Measurements from ENCODE around the gene SLC9A9.

The SLC9A9 gene

DNA sequence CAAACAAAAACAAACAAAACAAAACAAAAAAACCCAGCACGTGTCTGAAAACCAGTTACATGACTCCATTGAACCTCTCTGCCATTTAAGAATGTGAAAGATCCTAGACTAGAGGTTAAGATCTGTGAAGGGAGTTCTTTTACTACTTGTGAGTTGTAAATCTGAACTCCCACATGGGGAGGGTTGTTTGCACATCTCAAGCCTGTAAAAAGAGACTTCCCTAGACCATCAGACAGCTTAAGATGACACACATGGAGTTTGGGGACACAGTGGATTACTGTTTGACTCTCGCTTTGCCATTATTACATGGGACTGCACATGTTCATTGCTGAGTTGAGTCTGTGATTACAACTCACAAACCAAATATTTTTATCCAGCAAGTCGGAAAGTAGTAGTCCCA lies 171.5 kb downstream of the SLC9A9 start:
- DNase-seq: no peak

DNA sequence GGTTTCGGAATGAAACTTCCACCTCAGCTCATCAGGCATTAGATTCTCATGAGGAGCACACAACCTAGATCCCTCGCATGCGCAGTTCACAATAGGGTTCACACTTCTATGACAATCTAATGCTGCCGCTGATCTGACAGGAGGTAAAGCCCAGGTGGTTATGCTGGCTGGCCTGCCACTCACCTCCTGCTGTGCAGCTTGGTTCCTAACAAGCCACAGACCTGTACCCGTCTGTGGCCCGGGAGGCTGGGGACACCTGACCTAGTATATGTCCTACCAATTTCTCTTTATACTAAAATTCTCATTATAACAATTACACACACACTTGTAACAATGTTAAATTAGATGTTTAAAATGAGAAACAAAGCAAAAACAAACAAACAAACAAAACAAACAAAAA lies 172.2 kb downstream of the SLC9A9 start:
- no peak for DNase-seq

DNA sequence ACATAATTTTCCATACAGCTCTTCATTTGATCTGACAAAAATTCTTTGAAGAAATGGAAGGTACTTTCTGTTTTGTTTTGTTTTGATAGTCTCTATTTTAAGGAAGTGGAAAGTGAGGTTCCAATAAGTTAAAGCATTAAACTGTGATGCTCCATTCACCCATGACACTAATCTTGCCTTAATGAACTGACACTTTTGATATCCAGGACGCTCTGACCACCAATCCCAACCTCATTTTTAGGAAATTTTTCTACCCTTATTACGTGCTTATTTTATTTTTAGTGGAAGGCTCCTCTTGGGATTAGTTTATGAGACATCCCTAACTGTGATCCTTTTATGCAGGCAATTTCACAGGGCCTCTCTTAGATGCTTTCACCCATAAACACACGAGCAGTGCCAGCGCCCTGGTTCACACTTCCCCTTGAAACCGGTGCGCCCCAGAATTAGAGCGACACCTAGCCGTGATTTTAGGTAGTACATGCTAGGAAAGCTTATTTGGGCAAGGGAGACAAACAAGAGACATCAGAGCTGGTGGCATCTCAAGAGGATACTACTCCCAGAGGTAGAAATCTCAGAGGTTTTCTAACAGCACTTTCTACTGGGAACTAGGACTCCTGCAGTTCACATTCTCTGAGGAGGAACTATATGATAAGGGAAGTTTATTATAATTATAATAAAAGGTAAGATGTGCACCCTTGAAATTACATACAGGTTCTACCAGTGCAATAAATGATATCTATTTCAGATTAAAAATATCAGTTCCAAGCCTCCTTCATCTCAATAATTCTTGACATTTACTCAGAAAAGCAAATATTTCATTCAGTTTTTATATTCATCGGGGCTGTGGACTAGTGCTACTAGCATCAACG lies 173.9 kb downstream of the SLC9A9 start:
- peak; percentile 60 for DNase-seq

DNA sequence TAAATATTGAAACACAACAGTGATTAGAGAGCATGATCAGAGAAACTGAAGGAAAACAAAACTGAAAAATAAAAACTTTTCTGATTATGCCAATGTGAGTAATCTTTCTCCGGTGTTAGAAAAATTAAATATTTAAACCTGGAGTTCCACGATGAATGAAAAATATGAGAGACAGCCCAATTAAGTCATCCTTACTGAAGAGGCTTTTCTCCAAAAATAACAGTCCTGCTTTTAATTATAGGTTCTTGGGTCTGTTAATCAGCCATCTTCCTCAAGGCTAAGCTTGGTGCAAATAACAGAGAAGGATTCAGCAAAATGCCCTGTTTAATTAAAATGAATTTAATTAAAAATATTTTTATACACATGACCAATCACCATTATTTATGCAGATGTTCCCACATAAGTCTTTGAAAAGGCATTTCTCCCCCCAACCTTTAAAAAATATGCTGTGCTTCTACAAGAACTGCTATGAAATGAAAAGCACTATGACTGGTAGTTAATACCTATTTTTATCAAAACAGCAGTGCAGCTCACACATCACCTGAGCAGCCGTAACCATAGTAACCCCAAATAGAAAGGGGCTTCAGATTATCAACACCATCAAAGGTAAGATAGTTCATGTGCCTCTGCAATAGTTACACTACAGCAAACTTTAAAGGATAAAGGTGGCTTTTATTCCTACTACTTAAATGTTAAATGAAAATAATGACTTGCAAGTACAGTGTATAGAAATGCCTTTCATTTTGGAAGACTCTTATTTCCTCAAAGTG lies 175.7 kb downstream of the SLC9A9 start:
- no peak for DNase-seq

DNA sequence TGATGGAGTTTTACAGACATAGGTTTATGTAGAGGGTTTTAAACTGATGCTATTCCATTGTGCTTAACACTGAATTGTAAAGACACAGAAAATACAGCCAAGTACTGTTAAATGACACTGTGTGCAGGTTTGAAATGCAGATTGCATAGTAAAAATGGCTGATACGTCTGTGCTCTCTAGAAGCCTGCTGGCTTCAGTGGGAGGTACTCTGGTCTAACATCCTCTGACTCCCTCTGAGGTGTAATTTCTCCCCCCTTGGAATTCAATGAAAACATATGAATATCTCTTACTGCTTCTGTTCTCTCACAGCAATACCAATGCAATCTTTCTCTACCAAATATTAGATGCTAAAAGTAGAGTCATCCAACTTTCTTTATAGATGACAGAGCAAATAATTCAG lies 176.6 kb downstream of the SLC9A9 start:
- DNase-seq: no peak

DNA sequence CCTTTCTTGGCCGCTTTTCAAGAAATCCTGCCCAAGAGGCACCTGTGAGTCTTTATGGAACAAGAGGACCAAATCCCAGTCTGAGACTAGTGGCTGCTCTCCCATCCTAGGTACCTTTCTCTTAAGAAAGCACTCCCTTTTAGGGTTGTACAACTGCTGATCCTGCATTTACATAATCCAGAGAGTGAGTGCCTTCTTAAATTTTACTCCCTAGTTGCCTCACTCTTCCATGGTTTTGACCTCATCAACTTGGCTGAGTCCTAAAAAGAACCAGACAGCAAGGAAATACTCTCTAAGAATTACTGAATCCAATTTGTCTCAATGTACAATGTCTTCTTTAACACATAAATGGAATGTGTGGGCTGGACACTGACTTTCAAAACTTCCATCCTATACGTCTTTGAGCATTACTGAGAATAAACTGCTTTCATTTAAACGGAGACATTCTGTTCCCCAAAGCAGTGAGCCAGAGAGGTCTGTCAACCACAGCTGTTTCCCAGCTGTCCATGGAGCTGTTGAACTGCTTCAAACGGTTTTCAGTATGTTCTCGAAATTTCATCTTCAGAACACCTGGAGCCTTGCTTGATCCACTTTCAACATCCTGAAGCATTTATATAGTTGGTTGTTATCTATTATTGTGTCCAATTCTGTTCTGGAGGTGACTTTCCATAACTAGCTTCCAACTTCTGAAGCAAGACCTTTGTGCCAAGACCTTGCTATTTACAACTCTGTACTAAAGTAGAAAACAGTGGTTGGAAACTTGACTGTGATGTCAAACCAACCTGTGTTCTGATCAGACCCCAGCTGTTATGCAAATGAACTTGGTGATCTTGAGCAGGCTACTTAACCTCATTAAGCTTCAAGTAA lies 179.1 kb downstream of the SLC9A9 start:
- DNase-seq: no peak

DNA sequence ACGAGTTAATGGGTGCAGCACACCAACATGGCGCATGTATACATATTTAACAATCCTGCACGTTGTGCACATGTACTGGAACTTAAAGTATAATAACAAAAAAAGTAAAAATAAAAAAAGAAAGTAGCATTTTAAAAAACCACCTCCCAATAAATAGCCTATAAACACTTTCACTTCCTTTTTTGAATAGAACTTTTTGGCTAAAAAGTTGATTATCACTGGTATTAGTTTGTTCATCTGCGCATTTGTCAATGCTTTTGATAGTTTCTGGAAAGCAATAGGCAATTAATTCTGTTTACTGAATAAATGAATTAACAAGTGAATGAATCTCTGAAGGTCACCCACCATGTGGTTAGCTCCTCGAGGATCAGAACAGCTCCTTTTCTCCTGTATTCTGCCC lies 179.9 kb downstream of the SLC9A9 start:
- DNase-seq: no peak

DNA sequence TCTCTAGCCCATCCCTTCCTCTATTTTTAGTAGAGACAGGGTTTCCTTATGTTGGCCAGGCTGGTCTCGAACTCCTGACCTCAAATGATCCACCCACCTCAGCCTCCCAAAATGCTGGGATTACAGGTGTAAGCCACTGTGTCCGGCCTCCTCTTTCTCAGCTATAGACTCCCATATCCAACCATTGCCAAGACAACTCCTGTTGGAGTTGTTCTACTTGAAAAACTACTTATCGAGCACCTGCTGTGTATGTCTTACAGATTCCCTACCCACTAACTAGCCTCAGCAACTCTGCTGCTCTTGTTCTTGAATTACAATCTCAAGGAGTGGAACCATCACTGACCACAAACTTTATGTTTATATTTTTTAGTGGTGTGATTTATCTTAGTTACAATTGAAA lies 186.6 kb downstream of the SLC9A9 start:
- DNase-seq: no peak

DNA sequence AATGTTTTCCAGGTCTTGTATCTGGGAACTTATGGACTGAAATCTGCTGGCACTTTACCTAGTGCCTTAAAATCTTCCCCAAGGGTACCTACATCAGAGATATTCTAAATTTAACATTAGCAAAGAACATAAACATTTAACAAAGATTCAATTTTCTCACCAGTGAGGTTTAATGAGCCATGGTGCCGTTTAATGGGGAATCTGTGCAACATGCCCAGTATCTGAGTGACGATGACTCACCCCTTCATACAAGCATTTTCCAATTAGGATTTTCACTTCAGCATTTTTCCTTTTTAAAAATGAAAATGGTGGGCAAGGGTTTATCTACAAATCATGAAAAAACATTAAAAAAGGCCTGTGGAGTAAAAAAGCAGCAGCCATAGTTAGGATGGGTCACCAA lies 189.4 kb downstream of the SLC9A9 start:
- DNase-seq: no peak

DNA sequence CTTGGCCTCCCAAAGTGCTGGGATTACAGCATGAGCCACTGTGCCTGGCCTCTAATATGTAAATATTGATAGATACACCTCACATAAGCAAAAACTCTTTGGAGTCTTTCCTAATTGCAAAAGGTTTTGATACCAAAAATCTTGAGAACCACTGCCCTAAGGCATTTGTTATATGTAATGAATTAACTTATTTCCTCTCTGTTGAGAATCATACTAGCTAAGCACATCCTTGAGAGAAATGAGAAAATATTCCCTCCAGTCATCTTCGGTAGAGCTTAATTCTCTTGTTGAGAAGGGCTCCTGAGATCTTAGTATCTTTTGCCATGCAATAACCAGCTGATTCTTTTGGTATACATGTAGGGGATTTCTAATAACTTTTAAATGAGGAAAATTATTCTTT lies 190.2 kb downstream of the SLC9A9 start:
- DNase-seq: no peak

DNA sequence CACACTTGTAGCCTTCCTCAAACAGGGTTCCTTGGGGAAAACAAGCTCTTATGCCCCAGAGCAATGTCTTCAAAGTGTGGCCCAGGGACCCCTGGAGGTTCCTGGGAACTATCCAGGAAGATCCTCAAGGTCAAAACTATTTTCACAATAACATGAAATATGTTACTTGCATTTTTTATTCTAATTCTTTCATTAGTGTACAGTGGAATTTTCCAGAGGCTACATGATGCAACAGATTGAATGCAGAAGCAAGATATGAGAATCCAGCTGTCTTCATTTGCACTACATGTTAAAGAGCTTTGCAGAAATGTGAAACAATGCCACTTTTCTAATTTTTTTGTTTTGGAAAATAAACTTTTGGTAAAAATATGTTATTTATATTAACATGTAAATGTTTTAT lies 190.9 kb downstream of the SLC9A9 start:
- no peak for DNase-seq

DNA sequence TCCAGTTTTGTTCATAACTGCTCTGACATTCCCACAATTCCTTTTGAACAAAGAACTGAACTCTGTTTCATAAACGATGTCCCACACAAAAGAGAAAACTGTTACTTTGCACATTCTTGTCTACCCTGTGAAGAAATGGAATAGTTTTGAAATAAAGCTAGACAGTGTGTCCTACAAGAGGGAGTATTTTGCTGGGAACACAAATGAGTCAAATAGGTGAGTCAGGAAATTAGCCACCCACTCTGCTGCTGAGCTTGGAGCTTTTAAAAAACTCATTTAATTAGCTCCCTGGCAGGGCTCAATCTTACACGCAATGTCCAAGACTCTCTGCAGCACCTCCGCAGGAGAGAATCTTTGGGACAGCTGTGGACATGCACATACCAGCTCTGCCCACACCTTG lies 193.4 kb downstream of the SLC9A9 start:
- DNase-seq: no peak

DNA sequence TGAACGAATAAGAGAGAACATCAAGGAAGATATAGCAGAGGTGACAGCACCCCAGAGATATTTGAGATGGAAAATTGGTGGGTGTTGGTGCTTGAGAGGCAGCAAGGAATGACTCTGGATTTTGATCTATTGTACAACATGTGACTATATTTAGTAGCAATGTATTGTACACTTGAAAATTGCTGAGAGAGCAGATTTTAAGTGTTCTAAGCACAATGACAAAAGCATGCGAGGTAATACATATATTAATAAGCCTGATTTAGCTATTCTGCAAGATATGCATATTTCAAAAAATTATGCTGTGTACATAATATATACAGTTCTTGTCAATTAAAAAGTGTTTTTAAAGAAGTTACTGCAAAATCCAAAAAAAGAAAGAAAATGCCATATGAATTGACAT lies 194.3 kb downstream of the SLC9A9 start:
- no peak for DNase-seq

DNA sequence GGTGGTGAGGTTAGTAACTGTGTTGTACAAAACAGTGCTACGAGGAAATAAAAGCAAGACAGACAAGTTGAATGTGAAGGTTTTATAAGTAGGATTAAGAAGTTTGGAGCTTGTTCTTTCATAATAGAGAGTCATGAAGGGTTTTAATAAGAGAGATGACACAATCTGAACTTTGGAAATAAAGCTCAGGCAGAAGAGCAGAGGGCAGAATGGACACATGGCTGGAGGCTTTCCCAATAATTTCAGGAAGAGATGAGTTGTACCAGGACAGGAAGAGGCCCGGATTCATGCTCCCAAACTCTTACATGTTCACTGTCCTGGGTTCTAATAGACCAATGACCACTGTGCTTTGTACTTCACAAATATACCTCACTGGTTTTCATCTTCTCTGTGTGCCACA lies 194.8 kb downstream of the SLC9A9 start:
- DNase-seq: no peak

DNA sequence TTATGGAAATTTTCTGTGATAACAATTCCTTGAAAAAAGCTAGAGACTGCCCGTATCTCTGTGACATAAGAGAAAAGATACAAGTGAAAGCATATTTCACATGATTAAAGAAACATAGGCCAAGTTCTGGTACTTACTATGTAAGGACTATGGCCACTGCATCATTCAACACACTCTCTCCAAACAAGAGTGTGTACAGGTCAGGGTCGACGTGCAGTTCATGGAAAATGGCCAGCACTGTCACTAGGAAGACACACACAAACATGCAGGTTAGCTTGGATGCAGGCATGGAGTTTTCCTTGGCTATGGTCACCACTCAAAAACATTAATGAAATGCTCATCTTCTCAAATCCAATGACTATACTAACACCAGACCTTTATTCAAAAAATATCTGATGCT lies 196.2 kb downstream of the SLC9A9 start:
- DNase-seq: no peak

DNA sequence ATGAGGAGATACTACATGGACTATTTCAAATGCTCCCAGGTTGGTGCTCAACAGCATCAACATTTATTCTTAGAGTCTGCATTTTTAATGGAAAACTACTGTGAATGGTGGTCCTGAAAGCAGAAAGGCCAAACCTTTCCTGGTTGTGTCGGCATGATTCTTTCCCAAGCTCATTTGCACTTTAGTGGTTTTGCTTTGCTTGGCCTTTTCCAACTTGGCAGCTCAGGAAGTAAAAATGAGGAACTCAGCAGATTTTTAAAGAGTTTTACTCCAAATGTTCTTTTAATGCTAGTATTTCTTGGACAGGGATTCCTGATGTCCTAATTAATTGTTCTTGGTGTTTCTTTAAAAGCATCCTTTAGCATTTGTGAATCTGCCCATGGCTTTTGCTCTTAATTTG lies 197.4 kb downstream of the SLC9A9 start:
- DNase-seq: no peak

DNA sequence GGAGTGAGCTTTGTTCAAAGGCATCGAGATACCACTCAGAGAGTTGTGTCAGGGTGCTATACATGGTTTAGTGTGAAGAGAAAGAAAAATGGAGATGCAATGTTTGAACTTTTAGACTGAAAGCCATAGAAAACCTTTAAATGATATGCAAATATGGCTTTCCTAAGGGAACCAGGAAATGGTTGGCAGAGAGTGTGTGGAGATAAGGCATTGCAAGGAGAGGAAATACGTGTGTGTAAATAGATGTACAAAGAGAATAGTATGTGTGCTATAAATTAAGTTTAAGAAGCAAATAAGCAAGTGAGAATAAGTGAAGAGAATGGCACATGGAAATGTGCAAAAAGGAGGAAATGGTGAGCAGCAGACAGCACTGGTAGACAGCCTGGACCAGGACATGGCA lies 198.1 kb downstream of the SLC9A9 start:
- no peak for DNase-seq

DNA sequence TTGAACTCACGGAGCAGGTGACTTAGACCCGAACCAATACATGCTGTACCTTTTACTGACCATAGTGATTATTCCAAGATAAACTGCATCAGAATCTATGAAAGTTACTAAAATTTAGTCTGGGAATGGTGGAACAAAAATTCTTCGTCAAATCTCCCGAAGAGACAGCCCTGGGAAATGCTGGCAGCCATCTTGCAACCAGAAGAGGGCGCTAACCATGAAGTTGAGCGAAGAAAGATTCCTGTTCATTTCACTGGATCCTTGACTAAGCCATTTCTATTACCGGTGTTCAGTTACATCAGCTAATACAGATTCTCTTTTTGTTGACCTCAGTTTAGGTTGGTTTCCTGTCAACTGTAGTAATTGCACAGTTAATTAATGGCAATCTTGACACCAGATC lies 199.6 kb downstream of the SLC9A9 start:
- DNase-seq: no peak

DNA sequence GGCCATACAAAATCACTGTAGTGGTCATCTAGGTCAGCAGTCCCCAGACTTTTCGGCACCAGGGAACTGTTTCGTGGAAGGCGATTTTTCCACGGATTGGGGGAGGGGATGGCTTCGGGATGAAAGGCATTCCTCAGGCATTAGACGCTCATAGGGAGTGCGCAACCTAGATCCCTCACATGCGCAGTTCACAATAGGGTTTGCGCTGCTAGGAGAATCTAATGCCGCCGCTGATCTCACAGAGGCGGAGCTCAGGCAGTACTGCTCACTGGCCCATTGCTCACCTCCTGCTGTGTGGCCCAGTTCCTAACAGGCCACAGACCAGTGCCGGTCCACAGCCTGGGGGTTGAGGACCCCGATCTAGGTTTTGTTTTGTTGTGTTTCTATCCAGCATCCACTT lies 200.1 kb downstream of the SLC9A9 start:
- no peak for DNase-seq

DNA sequence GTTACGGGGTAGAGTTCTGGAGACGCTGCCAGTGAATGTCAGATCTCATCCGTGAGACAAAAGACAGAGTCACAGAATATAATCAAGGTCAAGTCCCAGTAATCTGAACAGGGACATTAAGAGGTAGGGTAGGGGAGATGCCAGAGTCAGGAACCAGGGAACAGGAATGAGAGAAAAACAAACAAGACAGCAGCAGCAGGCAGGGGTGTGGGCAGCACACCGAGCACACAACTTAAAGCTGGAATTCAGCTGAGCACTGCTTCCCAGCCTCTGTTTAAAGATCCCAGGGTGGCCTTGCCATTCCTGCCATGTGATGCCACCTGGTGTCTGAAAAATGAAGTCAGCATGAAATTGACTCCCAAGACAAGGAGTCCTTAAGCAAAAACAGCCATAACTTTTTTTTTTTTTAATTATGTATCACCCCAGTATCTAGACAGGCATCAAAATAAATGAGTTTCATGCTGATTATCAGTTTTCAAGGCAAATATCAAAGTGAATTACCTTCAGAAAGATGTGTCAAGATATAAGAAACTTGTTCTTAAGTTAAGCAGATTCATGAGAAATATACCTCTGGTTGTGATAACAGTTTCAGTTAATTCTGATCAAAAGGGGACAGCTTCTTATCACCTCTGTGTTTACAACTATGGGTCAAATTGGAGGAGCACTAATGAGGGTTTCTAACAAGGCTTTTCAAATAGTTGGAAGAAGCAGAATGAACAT lies 203.7 kb downstream of the SLC9A9 start:
- no peak for DNase-seq

DNA sequence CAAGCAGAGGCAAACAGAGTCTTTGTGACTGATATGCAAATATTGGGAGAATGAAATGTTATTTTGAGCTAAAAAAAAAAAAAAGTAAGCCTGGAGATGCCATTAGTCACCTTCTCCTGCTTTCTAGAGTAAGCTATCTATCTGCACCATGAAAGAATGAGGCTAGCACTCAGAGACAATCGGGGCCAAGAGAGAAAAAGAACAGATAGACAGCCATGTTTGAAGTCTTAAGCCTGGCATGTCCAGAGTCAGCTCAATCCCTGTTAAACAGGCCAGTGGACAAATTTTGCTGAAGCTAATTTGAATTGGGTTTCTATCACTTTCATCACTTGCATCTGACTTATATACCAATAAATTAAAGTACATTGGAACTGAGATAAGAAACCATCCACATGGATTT lies 204.4 kb downstream of the SLC9A9 start:
- no peak for DNase-seq

DNA sequence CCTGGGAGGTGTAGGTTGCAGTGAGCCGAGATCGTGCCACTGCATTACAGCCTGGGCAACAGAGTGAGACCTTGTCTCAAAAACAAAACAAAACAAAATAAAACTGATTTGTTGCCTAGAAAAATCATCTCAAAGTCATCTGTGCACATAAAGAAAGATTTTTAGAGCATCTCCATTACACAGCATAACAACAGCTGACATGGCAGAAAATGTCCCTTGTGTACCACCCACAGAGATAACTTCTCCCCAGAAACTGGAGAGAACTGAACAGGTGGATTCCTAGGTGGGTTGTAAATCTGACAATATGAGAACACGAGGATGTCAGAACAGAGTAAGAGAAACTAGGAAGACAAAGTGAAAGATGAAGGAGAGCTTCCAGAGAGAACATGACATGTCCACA lies 207.5 kb downstream of the SLC9A9 start:
- no peak for DNase-seq

DNA sequence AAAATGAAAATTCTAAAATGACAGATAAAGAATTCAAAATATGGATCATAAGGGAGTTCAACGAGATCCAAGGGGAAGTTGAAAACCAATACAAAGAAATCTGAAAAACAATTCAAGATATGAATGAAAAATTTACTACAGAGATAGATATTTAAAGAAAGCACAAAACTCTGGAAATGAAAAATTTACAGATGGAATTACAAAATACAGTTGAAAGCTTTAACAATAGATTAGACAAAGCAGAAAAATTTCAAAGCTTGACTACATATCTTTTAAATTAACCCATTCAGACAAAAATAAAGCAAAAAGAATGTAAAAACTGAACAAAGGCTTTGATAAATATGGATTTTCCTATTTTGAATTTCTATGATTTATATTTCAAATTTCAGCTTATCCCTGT lies 211.1 kb downstream of the SLC9A9 start:
- no peak for DNase-seq
